Left renal cortex interstitium (tissue), 4 donors: ENCODE results near the gene RAC2. TPM values are rescaled to one million over a fixed set of nuclear protein-coding genes. Genes with fewer than 3 reads are reported as not detected.
A peak's percentile ranks its signal among the peaks of the same experiment; 100 is the strongest.

ENCODE experiments used
- DNase-seq, 4 donors: peaks; one replicate each; pipeline ENCODE4 v3.0.0-alpha.2; 2013; ENCODE audit warnings: low read depth in 4 of 4, low spot score in 2 of 4, missing footprints in 1 of 4
- polyA plus RNA-seq, 4 donors: library from polyadenylated mRNA; unstranded; fragments of 120-200 nt; gene quantifications; one replicate each; pipeline ENCODE4 v1.2.1, GENCODE V29; 2013; ENCODE audit not compliant: insufficient read length in 4 of 4

Gene RAC2
- polyA plus RNA-seq, 4 donors, result 5.7 to 9.3 (median 7.0) TPM

DNA sequence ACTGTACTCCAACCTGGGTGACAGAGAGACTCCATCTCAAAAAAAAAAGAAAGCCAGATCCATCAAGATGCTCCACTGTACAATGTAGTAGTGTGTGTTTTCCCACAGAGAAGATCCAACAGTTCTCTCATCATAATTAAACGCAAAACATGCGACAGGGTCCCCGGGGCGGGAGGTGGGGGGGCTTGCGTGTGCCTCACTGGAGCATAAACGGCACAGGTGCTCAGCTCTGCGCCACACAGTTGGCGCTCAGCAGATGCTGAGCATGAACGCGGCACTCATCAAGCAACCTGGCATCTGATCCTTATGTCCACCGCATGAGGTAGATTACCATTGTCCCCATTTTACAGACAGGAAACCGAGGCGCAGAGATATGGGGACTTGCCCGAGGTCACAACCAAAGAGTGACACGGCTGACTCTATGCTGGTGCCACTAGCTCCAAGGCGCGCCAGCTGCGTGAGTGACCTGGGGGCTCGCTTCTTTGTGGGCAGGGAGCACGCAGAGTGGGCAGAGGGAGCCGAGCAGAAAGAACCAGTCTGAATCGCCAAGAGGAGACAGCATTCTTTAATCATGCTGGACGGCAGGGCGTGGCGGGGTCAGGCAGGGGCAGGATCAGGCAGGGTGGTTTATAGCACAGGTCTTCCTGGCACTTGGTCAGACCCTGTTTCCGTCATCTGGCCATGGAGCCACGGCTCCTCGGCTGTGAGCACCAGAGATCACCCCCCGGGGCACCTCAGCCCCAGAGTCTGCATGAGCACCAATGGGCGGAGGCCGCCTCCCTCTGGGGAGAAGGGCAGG is 64.2 kb downstream of the RAC2 start:
- DNase-seq, result no peak

DNA sequence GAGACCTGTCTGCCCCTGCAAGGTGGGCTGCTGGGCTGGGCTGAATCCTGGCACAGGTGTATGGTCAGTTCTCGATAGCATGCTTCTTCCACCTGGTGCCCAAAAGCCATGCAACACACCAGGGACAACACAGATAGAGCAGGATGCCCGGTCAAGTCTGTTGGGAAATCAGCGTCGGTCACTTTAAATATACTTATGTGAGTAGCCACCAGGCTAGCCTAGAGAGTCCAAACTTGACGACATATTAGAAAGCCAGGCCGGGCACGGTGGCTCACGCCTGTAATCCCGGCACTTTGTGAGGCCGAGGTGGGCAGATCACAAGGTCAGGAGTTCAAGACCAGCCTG is 65.0 kb downstream of the RAC2 start:
- DNase-seq, result no peak

DNA sequence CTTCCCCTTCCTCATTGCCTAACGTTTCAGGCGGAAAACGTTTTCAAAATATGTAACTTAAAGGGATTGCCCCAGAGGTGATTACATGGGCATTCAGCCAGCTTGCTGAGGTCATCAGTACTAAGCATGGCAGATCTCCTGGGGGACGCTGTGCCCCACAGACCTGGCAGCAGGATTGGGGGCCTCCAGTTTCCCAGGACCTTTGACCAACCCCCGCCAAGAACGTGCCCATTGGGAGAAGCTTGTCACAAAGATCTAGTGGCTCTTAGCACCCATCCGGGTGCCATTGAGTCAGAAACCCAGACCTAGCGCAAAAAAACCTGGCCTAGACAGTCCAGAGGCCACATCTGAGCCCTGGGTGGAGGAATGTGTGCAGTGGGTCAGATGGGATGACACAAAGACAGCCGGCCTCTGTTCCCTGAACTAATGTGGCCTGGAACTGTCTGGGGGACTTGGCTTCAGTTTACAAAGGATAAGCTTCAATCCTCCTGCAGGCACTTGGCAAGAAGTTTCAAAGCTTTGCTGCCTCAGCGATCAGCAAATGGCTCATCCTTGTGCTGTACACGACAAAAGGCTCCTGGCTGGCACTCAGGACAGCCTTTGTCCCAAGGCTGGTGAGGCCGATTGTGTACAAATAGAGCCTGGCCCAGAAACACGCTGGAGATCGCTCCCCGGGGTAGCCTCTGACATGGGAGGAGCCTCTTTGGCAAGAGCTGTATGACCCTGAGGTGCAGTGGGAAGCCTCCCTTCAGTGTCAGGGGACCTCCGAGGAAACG is 65.5 kb downstream of the RAC2 start:
- no peak for DNase-seq

DNA sequence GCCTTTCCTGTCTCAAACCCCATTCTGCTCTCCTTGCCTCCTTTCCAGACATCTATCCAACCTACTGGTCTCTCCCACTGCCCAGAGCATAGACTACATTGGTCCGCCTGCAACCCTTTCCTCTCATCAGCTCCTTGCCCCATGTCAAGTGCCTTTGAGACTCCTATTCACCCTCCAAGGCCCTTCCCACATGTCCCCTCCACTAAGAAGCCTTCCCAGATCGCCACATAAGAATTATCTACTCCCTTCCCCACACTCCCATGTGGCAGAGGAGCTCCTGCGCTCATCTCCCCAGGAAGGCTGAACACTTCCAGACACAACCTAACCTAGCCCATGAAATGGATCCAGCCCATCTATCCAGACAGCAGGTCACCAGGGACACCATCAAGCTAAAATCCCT is 66.3 kb downstream of the RAC2 start:
- no peak for DNase-seq

DNA sequence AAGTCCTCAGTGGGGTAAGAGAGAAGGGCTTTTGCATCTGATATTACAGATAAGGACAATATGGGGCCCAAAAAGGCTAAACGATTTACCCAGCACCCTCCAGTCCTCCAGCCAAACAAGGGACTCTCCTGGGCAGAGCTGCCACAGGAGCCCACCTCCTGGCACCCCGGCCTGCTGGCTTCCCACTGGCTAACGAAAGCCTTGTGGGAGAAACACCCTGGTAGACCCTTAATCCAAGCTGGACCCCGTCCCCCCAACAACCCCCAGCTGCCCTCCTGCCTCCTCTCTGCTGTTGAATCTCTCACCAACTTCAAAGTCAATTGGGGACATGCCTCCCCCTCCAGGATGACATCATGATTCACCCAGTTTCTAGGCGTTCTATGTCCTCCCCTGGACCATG is 66.8 kb downstream of the RAC2 start:
- DNase-seq, result no peak

DNA sequence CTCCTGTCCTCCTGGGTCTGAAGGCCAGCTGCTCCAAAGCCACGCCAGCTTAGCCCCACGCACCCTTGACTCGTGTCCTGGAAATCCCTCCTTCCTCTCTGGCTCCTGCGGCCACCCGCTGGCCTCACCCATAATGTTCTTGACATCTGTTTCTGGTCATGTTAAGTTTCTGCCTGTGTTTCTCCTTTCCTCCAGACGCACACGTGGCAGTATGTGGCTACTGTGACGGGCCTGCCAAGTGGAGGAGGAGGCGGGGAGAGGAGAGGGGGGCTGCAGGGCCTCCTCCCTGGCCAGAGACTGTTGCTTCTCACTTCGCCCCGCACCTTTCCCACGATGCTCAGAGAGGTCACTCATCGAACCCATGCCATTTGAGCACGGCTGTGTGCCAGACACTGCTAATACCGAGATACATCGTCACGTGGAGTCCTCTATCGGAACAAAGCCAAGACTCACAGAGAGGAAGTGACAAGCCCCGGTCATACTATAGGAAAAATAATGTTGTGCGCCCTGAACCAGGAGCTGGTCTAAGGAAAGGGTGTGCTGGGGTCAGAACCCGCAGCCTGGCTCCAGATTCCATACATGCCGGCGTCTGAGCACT is 67.5 kb downstream of the RAC2 start:
- DNase-seq, result peak in 1 of 4 donors; percentile 70

DNA sequence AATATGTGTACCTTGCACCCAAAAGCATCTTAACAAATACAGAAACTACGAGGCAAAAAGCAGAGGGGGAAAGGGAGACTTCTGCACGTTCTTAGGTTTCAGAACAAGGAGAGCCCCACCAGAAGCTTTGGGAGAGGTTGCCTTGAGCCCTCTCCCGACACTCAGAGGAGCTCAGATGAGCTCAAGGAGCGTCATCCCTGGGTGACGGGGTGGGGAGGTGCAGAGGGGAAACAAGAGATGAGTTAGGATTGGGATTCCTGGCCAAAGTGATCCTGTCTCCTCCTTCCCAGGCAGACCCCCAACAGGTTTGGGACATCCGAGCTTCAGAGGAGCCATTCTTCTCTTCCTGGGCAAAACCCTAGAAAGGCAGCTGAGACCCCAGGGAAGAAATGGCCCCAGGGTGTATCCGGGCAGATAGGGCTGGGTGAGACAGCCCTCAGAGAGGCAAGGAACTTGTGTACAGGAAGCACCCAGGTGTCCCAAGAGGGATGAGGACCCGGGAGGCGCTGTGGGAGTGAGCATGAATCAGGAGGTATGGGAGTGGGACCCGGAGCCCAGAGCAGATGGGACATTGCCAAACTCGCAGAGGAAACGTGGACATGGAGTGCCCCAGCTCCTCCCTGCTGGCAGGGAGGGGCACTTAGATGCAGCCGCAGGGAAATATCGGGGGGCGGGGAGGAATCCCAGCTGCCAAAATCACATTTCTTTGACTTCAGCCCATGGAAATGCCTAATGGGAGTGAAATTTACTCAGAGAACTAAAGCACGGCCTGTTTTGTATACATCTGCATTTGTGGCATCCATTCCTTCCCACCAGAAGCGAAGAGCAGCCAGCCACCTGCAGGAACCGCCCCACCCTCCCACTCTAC is 68.4 kb downstream of the RAC2 start:
- DNase-seq, result no peak

Other genes starting within 250 kb of the RAC2 start
- 10 to 100 TPM; 46.8 to 66.8 (median 56.3) TPM for gene TST, start 224.8 kb downstream of the RAC2 start, polyA plus RNA-seq
- 10 to 100 TPM; 44.5 to 84.1 (median 67.1) TPM for gene MPST, start 224.5 kb downstream of the RAC2 start, polyA plus RNA-seq
- 10 to 100 TPM; 24.1 to 36.0 (median 32.1) TPM for gene KCTD17, start 192.5 kb downstream of the RAC2 start, polyA plus RNA-seq
- gene TMPRSS6, start 134.6 kb downstream of the RAC2 start, polyA plus RNA-seq, result under 1 TPM; 0.35 to 0.63 (median 0.53) TPM
- gene IL2RB, start 94.4 kb downstream of the RAC2 start, polyA plus RNA-seq, result 1 to 10 TPM in 3 of 4 donors, under 1 TPM in 1; 0.55 to 1.6 (median 1.2) TPM
- 10 to 100 TPM; 29.1 to 36.9 (median 32.3) TPM for gene C1QTNF6, start 56.0 kb downstream of the RAC2 start, polyA plus RNA-seq
- 1 to 10 TPM in 1 of 4 donors, under 1 TPM in 3; 0.83 to 1.1 (median 0.88) TPM for gene SSTR3, start 31.8 kb downstream of the RAC2 start, polyA plus RNA-seq
- gene CYTH4, start 38.2 kb upstream of the RAC2 start, polyA plus RNA-seq, result 1 to 10 TPM; 2.4 to 4.9 (median 3.8) TPM
- gene ELFN2, start 183.2 kb upstream of the RAC2 start, polyA plus RNA-seq, result 1 to 10 TPM in 3 of 4 donors, under 1 TPM in 1; 0.92 to 1.9 (median 1.7) TPM
- 10 to 100 TPM in 2 of 4 donors, 1 to 10 TPM in 2; 6.6 to 10.7 (median 9.1) TPM for gene MFNG, start 242.1 kb upstream of the RAC2 start, polyA plus RNA-seq